A673 (cell line): ENCODE data around the gene SF3B6.

Experiments used
- CTCF ChIP-seq: fragments of 300-800, 200-600 bp; sonication (generic); conservative IDR thresholded peaks from 2 replicates; pipeline ENCODE4 v1.5.1; 2017; ENCODE audit warnings: low read depth, mild to moderate bottlenecking, antibody characterized with exemption, low read length, moderate library complexity, mixed read lengths
- EZH2 ChIP-seq: fragments of 200-600 bp; sonication (generic); IDR thresholded peaks from 2 replicates; pipeline ENCODE4 v1.6.1; 2017; ENCODE audit warnings: borderline replicate concordance, low read depth, mild to moderate bottlenecking, mixed read lengths, antibody characterized with exemption, low read length; ENCODE audit not compliant: poor library complexity, severe bottlenecking

- no peak for TF ChIP-seq CTCF
- TF ChIP-seq EZH2, result no peak
These were observed 38.9 kb upstream of the SF3B6 start for GRCh38 chr2:24115057-24115456.
